Transverse colon (tissue), 4 donors: Measurements from ENCODE around the gene NEO1.

Source experiments
- EP300 ChIP-seq: sonication (generic); formaldehyde crosslinking; IDR thresholded peaks from one replicate; pipeline ENCODE4 v1.6.1; 2017; ENCODE audit warnings: antibody characterized with exemption, low read depth
- POLR2A ChIP-seq: fragments of 450-650 bp; IDR thresholded peaks from one replicate; pipeline ENCODE4 v1.6.1; 2016; ENCODE audit warnings: antibody characterized with exemption, mild to moderate bottlenecking, moderate library complexity
- POLR2AphosphoS5 ChIP-seq, 3 donors: sonication (generic); formaldehyde crosslinking; IDR thresholded peaks; one replicate each; pipeline ENCODE4 v1.6.1; 2016; ENCODE audit warnings: antibody characterized with exemption in 3 of 3
- TF ChIP-seq, protein P1 (sequence below), 5 experiments: fragments of 200-600 bp in 3 of 5; fragments of 450-650 bp in 2 of 5; sonication (generic) in 3 of 5; IDR thresholded peaks; 1 replicate in 2 of 5; 2 replicates in 3 of 5; pipeline ENCODE4 v1.5.1; 2016 to 2017; ENCODE audit warnings: antibody characterized with exemption in 5 of 5, inconsistent platforms in 3 of 5, mild to moderate bottlenecking in 2 of 5, moderate library complexity in 1 of 5

- TF ChIP-seq, protein P1, sequence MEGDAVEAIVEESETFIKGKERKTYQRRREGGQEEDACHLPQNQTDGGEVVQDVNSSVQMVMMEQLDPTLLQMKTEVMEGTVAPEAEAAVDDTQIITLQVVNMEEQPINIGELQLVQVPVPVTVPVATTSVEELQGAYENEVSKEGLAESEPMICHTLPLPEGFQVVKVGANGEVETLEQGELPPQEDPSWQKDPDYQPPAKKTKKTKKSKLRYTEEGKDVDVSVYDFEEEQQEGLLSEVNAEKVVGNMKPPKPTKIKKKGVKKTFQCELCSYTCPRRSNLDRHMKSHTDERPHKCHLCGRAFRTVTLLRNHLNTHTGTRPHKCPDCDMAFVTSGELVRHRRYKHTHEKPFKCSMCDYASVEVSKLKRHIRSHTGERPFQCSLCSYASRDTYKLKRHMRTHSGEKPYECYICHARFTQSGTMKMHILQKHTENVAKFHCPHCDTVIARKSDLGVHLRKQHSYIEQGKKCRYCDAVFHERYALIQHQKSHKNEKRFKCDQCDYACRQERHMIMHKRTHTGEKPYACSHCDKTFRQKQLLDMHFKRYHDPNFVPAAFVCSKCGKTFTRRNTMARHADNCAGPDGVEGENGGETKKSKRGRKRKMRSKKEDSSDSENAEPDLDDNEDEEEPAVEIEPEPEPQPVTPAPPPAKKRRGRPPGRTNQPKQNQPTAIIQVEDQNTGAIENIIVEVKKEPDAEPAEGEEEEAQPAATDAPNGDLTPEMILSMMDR (IDR thresholded peaks at IDR 0.05): no peak
- TF ChIP-seq POLR2AphosphoS5 (IDR thresholded peaks at IDR 0.05): no peak
- no peak for TF ChIP-seq POLR2A
- no peak for TF ChIP-seq EP300
Observed at GRCh38 chr15:73109765-73110164, 57.5 kb downstream of the NEO1 start.
